HepG2 (cell line): Measurements from ENCODE around the gene MAPK14. TPM values are rescaled to one million over a fixed set of nuclear protein-coding genes. Genes with fewer than 3 reads are reported as not detected.

Source experiments
- AKAP8 ChIP-seq: sonication (generic); formaldehyde crosslinking; IDR thresholded peaks from 2 replicates; pipeline ENCODE4 v1.5.1; 2020; ENCODE audit warnings: mild to moderate bottlenecking, missing genetic modification reagents
- ATF7-NPFF ChIP-seq: sonication (generic); formaldehyde crosslinking; IDR thresholded peaks from 2 replicates; pipeline ENCODE4 v1.8.1; 2023; ENCODE audit warnings: mild to moderate bottlenecking, low read depth, missing genetic modification reagents, moderate library complexity
- CHD2 ChIP-seq: IDR thresholded peaks from 2 replicates; pipeline ENCODE4 v1.6.1; 2011; ENCODE audit warnings: low read depth, low read length, improper control_type of control experiment
- ELF1 ChIP-seq: sonication (generic); formaldehyde crosslinking; IDR thresholded peaks from 2 replicates; pipeline ENCODE4 v1.4.0; 2020; ENCODE audit warnings: missing genetic modification reagents
- HDAC1 ChIP-seq: sonication (generic); formaldehyde crosslinking; IDR thresholded peaks from 2 replicates; pipeline ENCODE4 v1.5.1; 2020; ENCODE audit warnings: mild to moderate bottlenecking, missing genetic modification reagents
- HNRNPL ChIP-seq: fragments of 200-400 bp; formaldehyde crosslinking; IDR thresholded peaks from 2 replicates; pipeline ENCODE4 v1.6.1; 2017; ENCODE audit warnings: mild to moderate bottlenecking, low read depth, low read length
- KMT2A ChIP-seq: sonication (generic); formaldehyde crosslinking; IDR thresholded peaks from 2 replicates; pipeline ENCODE4 v1.4.0; 2020; ENCODE audit warnings: missing genetic modification reagents
- MED8 ChIP-seq: sonication (generic); formaldehyde crosslinking; IDR thresholded peaks from 2 replicates; pipeline ENCODE4 v1.8.1; 2023; ENCODE audit warnings: mild to moderate bottlenecking, missing genetic modification reagents; ENCODE audit not compliant: insufficient replicate concordance
- MNT ChIP-seq: fragments of 450-650 bp; IDR thresholded peaks from 2 replicates; pipeline ENCODE4 v1.6.1; 2016
- NCOA5 ChIP-seq: sonication (generic); formaldehyde crosslinking; IDR thresholded peaks from 2 replicates; pipeline ENCODE4 v1.4.0; 2020; ENCODE audit warnings: missing genetic modification reagents
- NFIC ChIP-seq: IDR thresholded peaks from 2 replicates; pipeline ENCODE4 v1.6.1; 2012; ENCODE audit warnings: mild to moderate bottlenecking, low read length, inconsistent platforms
- NFKB2 ChIP-seq: sonication (generic); formaldehyde crosslinking; IDR thresholded peaks from 2 replicates; pipeline ENCODE4 v1.4.0; 2020; ENCODE audit warnings: missing genetic modification reagents, borderline replicate concordance
- PRMT3 ChIP-seq: sonication (generic); formaldehyde crosslinking; IDR thresholded peaks from 2 replicates; pipeline ENCODE4 v1.8.1; 2022; ENCODE audit warnings: low read depth, mild to moderate bottlenecking, moderate library complexity, missing genetic modification reagents, borderline replicate concordance
- RCOR2 ChIP-seq: IDR thresholded peaks from 2 replicates; pipeline ENCODE4 v1.6.1; 2016; ENCODE audit warnings: missing biosample characterization, missing genetic modification reagents
- SETDB1 ChIP-seq: sonication (generic); formaldehyde crosslinking; IDR thresholded peaks from 2 replicates; pipeline ENCODE4 v1.5.1; 2020; ENCODE audit warnings: missing genetic modification reagents, mild to moderate bottlenecking, borderline replicate concordance
- SRSF1 ChIP-seq: fragments of 200-400 bp; formaldehyde crosslinking; optimal IDR thresholded peaks from 2 replicates; pipeline ENCODE3; 2017; ENCODE audit warnings: mild to moderate bottlenecking, low read depth, low read length, moderate library complexity
- TRIM24 ChIP-seq: sonication (generic); formaldehyde crosslinking; IDR thresholded peaks from 2 replicates; pipeline ENCODE4 v1.8.0; 2022; ENCODE audit warnings: mild to moderate bottlenecking, missing genetic modification reagents
- ZBTB1 ChIP-seq: sonication (generic); formaldehyde crosslinking; IDR thresholded peaks from 2 replicates; pipeline ENCODE4 v1.4.0; 2020; ENCODE audit warnings: missing genetic modification reagents, borderline replicate concordance
- ZBTB3 ChIP-seq: sonication (generic); formaldehyde crosslinking; IDR thresholded peaks from 2 replicates; pipeline ENCODE4 v1.4.0; 2020; ENCODE audit warnings: low read depth, mild to moderate bottlenecking, moderate library complexity, missing genetic modification reagents, borderline replicate concordance
- ZGPAT ChIP-seq: IDR thresholded peaks from 2 replicates; pipeline ENCODE4 v1.6.1; 2016; ENCODE audit warnings: mild to moderate bottlenecking
- ZNF10 ChIP-seq: sonication (generic); formaldehyde crosslinking; IDR thresholded peaks from 2 replicates; pipeline ENCODE4 v1.4.0; 2020; ENCODE audit warnings: mild to moderate bottlenecking, low read depth, missing genetic modification reagents, borderline replicate concordance
- ZNF101 ChIP-seq: sonication (generic); formaldehyde crosslinking; IDR thresholded peaks from 2 replicates; pipeline ENCODE4 v1.4.0; 2020; ENCODE audit warnings: mild to moderate bottlenecking, low read depth, missing genetic modification reagents, borderline replicate concordance
- ZNF138 ChIP-seq: sonication (generic); formaldehyde crosslinking; IDR thresholded peaks from 2 replicates; pipeline ENCODE4 v1.5.0; 2020; ENCODE audit warnings: mild to moderate bottlenecking, low read depth, missing genetic modification reagents
- ZNF354B ChIP-seq: sonication (generic); formaldehyde crosslinking; IDR thresholded peaks from 2 replicates; pipeline ENCODE4 v1.8.0; 2022; ENCODE audit warnings: mild to moderate bottlenecking, missing genetic modification reagents
- ZNF530 ChIP-seq: sonication (generic); formaldehyde crosslinking; IDR thresholded peaks from 2 replicates; pipeline ENCODE4 v1.5.0; 2020; ENCODE audit warnings: low read depth, mild to moderate bottlenecking, missing genetic modification reagents
- ZNF547 ChIP-seq: sonication (generic); formaldehyde crosslinking; IDR thresholded peaks from 2 replicates; pipeline ENCODE4 v1.5.1; 2020; ENCODE audit warnings: mild to moderate bottlenecking, missing genetic modification reagents
- ZNF552 ChIP-seq: sonication (generic); formaldehyde crosslinking; IDR thresholded peaks from 2 replicates; pipeline ENCODE4 v1.9.0; 2022; ENCODE audit warnings: missing genetic modification reagents, mild to moderate bottlenecking, borderline replicate concordance
- ZNF616 ChIP-seq: sonication (generic); formaldehyde crosslinking; IDR thresholded peaks from 2 replicates; pipeline ENCODE4 v1.5.0; 2020; ENCODE audit warnings: low read depth, mild to moderate bottlenecking, missing genetic modification reagents
- ZNF768 ChIP-seq: sonication (generic); formaldehyde crosslinking; IDR thresholded peaks from 2 replicates; pipeline ENCODE4 v1.4.0; 2020; ENCODE audit warnings: missing genetic modification reagents
- ZNF772 ChIP-seq: sonication (generic); formaldehyde crosslinking; IDR thresholded peaks from 2 replicates; pipeline ENCODE4 v1.5.0; 2020; ENCODE audit warnings: mild to moderate bottlenecking, missing genetic modification reagents
- ZNF839 ChIP-seq: sonication (generic); formaldehyde crosslinking; IDR thresholded peaks from 2 replicates; pipeline ENCODE4 v1.4.0; 2020; ENCODE audit warnings: missing genetic modification reagents, mild to moderate bottlenecking, borderline replicate concordance
- polyA plus RNA-seq, 8 experiments: library from polyadenylated mRNA; depleted of rRNA in 3 of 8; stranded (reverse) in 7 of 8; unstranded in 1 of 8; fragments of >200 nt; fragmentation: Illumina TruSeq in 4 of 8; extraction: Trizol in 4 of 8; gene quantifications; 2 replicates each; pipeline versions ENCODE4 v1.2.1 to v1.2.3, GENCODE V29; 2011 to 2016; ENCODE audit warnings: low read depth in 4 of 8, missing spikeins in 1 of 8, mixed read lengths in 1 of 8; ENCODE audit not compliant: insufficient read depth in 1 of 8
- total RNA-seq, 5 experiments: library from RNA; depleted of rRNA; stranded (reverse); fragments of >200 nt; fragmentation: Illumina TruSeq; extraction: Trizol; gene quantifications; 2 replicates each; pipeline ENCODE4 v1.2.3, GENCODE V29; 2016; ENCODE audit warnings: low read depth in 1 of 5

MAPK14 gene
- total and polyA plus RNA-seq, 2 of the 13 experiments (the other 11 are each of a cell fraction or from before 2014, with no cell fraction given): 66.3 to 67.3 TPM

GRCh38 chr6:36127462-36128016 lies 99.9 kb downstream of the MAPK14 start (continued):
- TF ChIP-seq ZNF772 (no peak), ZBTB3 (CRISPR knock-in tag) (no peak), MED8 (CRISPR knock-in tag) (no peak), ZGPAT (CRISPR knock-in tag) (peak; percentile 72; the same call in 1 of the 2 replicates), SRSF1 (no peak), ZNF354B (CRISPR knock-in tag) (no peak), AKAP8 (CRISPR knock-in tag) (0 out of 2 replicates have a peak, but pooled peaks have one; percentile 12), MNT (no peak), ZNF616 (CRISPR knock-in tag) (no peak), NFIC (0 out of 2 replicates have a peak, but pooled peaks have one; percentile 26), ZNF10 (CRISPR knock-in tag) (no peak), SETDB1 (CRISPR knock-in tag) (no peak), NCOA5 (CRISPR knock-in tag) (no peak), ELF1 (CRISPR knock-in tag) (peak; percentile 61), HDAC1 (peak; percentile 55), ZNF101 (CRISPR knock-in tag) (no peak), ZNF839 (no peak), ZNF138 (CRISPR knock-in tag) (no peak), TRIM24 (CRISPR knock-in tag) (peak; percentile 87), ZBTB1 (CRISPR knock-in tag) (no peak), ZNF552 (no peak), CHD2 (no peak), RCOR2 (CRISPR knock-in tag) (0 out of 2 replicates have a peak, but pooled peaks have one; percentile 65), HNRNPL (no peak), NFKB2 (CRISPR knock-in tag) (no peak; the same call in 1 of the 2 replicates), ZNF530 (no peak), ZNF768 (CRISPR knock-in tag) (no peak), KMT2A (CRISPR knock-in tag) (no peak), ZNF547 (CRISPR knock-in tag) (no peak), ATF7-NPFF (CRISPR knock-in tag) (0 out of 2 replicates have a peak, but pooled peaks have one; percentile 57), PRMT3 (CRISPR knock-in tag) (no peak)
